Gastroesophageal sphincter (tissue), 3 donors: ENCODE data around the gene ITGB8.

Experiments
- EP300 ChIP-seq: sonication (generic); formaldehyde crosslinking; IDR thresholded peaks from one replicate; pipeline ENCODE4 v1.6.1; 2017; ENCODE audit warnings: antibody characterized with exemption, mild to moderate bottlenecking
- POLR2A ChIP-seq, 2 donors: fragments of 450-650 bp; IDR thresholded peaks; one replicate each; pipeline ENCODE4 v1.6.1; 2017; ENCODE audit warnings: antibody characterized with exemption in 2 of 2, mild to moderate bottlenecking in 2 of 2, moderate library complexity in 1 of 2
- TF ChIP-seq, protein P1 (sequence below), 4 experiments: fragments of 200-600 bp in 2 of 4; fragments of 450-650 bp in 2 of 4; sonication (generic) in 1 of 4; IDR thresholded peaks; one replicate each; pipeline ENCODE4 v1.5.1; 2017 to 2019; ENCODE audit warnings: antibody characterized with exemption in 4 of 4, mild to moderate bottlenecking in 2 of 4, moderate library complexity in 2 of 4

DNA sequence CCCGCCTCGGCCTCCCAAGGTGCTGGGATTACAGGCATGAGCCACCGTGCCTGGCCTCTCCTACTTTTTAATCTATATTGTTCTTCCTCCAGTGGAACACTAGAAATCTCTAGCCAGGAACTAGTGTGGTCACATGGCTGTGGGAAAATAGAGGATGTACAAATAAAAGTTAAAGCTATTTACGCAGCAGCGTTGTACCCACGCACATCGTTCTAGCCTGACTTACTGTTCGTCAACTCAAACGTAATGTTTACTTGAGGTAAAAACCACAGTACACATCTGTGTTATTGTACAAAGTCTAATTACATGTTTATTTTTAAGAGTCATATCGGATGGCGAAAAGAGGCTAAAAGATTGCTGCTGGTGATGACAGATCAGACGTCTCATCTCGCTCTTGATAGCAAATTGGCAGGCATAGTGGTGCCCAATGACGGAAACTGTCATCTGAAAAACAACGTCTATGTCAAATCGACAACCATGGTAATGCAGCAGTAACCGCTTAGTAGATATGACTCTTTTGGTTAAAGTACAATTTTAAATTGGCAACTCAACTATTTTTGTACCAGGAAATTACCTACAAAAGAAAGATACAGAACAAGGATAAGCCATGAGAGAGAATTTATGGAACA, 50.8 kb downstream of the ITGB8 start:
- TF ChIP-seq EP300 (no peak), POLR2A (IDR thresholded peaks at IDR 0.05) (no peak)
- TF ChIP-seq, protein P1, sequence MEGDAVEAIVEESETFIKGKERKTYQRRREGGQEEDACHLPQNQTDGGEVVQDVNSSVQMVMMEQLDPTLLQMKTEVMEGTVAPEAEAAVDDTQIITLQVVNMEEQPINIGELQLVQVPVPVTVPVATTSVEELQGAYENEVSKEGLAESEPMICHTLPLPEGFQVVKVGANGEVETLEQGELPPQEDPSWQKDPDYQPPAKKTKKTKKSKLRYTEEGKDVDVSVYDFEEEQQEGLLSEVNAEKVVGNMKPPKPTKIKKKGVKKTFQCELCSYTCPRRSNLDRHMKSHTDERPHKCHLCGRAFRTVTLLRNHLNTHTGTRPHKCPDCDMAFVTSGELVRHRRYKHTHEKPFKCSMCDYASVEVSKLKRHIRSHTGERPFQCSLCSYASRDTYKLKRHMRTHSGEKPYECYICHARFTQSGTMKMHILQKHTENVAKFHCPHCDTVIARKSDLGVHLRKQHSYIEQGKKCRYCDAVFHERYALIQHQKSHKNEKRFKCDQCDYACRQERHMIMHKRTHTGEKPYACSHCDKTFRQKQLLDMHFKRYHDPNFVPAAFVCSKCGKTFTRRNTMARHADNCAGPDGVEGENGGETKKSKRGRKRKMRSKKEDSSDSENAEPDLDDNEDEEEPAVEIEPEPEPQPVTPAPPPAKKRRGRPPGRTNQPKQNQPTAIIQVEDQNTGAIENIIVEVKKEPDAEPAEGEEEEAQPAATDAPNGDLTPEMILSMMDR (IDR thresholded peaks at IDR 0.05): no peak
